Right forelimb (tissue), 1 donor: ENCODE measurements around the gene RCC2.
"Not testable (repeated sequence)": the region's sequence is repeated elsewhere in the genome, so short reads cannot be mapped to it uniquely, and the experiment has no call there.

Source experiments
- DNase-seq: peaks from one replicate; pipeline ENCODE4 v3.0.0-alpha.2; 2018

RCC2 gene

GRCh38 chr1:17439250-17440073, at the start of gene RCC2:
TSS of gene RCC2 (minus strand) at chr1:17439677. CDS start at chr1:17438514, 1,163 bp downstream.
- DNase-seq: peak; percentile 83

GRCh38 chr1:17486242-17486641, 46.8 kb upstream of the RCC2 start:
- DNase-seq: no peak

DNA sequence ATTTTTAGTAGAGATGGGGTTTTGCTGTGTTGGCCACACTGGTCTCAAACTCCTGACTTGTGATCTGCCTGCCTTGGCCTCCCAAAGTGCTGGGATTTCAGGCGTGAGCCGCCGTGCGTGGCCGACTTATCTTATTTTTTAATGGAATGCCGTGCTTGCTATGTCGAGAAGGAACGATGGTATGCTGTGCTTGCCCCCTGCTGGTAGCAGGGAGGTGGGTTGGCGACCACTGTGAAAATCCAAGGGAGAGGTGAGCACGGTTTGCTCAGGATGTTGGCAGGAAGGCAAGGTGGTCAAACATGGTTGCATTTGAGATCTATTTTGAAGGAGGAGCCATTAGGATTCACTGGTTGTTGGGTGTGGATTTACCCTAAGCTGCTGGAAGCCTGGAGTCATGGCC, 45.8 kb upstream of the RCC2 start:
- DNase-seq: no peak

GRCh38 chr1:17481981-17482380, 42.5 kb upstream of the RCC2 start:
- DNase-seq: not testable (repeated sequence)

GRCh38 chr1:17480846-17481245, 41.4 kb upstream of the RCC2 start:
- DNase-seq: no peak

DNA sequence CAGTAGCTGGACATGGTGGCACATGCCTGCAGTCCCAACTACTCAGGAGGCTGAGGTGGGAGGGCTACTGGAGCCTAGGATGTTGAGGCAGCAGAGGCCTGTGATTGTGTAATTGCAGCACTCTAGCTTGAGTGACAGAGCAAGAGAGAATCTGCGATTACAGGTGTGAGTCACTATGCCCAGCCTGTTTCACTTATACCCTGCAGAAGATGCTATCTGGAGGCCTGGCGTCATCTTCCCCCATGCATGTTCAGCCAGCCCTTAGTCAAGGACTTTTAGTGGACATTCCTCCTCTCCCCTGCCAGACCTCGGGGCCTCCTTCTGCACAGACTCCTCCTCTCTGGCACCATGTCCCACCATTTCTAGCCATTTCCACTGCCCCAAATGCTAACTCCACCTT, 36.3 kb upstream of the RCC2 start:
- no peak for DNase-seq

- DNase-seq: not testable (repeated sequence)
Measured at GRCh38 chr1:17474836-17475555, 35.5 kb upstream of the RCC2 start.

DNA sequence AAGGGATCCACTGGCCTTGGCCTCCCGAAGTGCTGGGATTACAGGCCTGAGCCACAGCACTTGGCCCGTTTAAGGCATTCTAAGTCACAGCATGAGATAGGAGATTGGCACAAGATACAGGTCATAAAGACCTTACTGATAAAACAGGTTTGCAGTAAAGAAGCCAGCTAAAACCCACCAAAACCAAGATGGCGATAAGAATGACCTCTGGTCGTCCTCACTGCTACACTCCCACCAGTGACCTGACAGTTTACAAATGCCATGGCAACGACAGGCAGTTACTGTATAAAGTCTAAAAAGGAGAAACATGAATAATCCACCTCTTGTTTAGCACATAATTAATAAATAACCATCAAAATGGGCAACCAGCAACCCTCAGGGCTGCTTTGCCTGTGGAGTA, 33.3 kb upstream of the RCC2 start:
- no peak for DNase-seq

DNA sequence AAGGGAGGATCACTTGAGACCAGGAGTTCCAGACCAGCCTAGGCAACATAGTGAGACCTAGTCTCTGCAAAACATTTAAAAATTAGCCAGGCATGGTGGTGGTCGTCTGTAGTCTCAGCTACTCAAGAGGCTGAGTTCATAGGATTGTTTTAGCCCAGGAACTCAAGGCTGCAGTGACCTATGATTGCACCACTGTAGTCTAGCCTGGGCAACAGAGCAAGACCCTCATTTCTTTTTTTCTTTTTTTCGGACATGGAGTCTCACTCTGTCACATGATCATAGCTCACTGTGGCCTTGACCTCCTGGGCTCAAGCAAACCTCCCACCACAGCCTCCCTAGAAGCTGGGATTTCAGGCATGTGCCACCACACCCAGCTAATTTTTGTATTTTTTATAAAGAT, 31.9 kb upstream of the RCC2 start:
- no peak for DNase-seq

GRCh38 chr1:17470021-17470799, 30.7 kb upstream of the RCC2 start:
- no peak for DNase-seq

- not testable (repeated sequence) for DNase-seq
Measured at GRCh38 chr1:17468357-17469265, 29.1 kb upstream of the RCC2 start.

DNA sequence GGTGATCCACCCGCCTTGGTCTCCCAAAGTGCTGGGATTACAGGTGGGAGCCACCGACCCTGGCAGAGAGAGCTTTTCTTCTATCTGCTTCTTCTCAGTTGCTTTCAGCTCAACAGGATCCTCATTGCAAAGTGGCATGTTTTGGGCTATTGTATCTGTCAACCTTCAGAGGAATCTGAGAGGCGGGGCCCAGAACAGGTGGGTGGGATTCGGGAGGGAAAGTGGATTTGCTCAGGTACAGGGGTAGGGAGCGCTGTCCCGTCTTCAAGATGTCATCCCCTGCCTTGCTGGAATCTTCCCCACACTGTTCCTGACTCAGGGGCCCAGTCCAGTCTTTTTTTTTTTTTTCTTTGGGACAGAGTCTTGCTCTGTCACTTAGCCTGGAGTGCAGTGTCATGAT, 26.9 kb upstream of the RCC2 start:
- DNase-seq: no peak

DNA sequence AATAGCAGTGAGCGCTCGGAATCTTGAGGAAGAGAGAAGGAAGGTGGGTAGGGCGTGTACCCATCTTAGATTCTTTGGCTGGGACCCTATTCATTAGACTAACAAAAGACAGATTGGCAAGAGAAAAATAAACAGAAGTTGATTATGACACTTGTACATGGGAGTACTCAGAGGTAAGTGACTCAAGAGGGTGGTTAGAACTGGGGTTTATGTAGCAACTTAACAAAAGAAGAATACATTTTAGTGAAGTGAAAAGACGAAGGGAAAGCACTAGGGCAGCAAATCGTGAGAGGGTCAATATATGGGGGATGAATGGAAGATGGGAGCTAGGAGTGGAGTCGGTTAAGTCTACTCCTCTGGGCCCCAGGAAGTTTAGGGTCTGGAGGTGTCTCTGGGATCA, 25.8 kb upstream of the RCC2 start:
- no peak for DNase-seq

DNA sequence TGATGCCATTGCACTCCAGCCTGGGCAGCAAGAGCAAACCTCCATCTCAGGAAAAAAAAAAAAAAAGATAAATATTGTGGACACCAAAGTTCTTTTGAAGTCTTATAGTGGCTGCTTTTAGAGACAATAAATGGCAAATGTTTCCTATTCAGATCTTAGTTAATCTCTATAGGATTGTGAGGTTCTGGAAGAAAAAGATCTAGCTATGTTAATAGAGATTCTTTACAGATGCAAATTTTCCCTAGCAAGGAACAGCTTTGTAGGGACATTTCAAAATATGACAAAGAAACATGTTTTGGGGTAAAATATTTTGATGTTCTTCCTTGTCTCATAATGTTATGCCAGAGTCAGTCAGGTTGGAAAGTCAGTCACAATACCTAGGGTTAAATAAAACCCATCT, 24.5 kb upstream of the RCC2 start:
- no peak for DNase-seq

DNA sequence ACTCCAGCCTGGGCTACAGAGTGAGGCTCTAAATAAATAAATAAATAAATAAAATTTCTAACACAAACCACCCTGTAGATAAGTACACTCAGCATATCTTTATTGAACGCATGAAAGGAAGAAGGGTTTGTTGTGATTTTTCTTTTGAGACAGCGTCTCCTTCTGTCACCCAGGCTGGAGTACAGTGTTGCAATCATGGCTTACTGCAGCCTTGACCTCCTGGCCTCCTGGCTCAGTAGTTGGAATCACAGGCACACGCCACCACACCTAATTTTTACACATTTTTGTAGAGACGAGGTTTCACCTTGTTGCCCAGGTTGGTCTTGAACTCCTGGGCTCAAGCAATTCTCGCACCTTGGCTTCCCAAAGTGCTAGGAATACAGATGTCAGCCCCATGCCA, 23.2 kb upstream of the RCC2 start:
- DNase-seq: no peak

- no peak for DNase-seq
Measured at GRCh38 chr1:17460219-17460618, 20.7 kb upstream of the RCC2 start.

DNA sequence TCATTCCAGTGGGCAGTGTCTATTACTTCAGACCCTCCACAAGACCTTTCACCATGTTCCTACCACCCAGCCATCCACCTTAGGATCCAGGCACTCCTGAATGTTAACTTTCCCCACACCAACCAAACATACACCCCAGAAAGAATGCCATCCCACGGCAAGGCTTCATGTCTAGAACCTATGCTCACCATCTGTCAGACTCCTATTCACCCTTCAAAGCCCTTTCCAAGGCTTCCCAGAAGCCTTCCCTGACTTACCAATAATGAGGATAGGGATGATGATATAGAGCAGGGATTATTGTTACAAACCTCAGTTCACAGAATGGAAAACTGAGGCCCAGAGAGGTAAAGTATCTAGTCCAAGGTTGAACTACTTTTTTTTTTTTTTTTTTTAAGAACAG, 19.3 kb upstream of the RCC2 start:
- no peak for DNase-seq

DNA sequence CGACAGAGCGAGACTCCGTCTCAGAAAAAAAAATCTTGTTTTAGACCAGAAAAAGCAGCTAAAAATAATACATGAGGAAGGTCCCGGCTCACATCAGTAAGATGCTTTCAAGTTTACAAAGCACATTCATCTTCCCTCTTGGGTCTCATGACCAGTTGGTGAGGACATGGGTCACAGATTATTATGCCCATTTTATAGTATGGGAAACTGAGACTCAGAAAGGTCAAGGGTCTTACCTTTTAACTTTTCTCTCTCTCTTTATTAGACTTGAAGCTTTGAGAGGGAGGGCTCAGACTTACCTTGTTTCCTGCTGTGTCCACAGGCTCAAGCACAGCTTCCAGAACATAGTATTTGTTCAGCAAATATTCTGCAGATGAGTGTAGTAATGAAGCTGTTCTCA, 13.2 kb upstream of the RCC2 start:
- DNase-seq: no peak

GRCh38 chr1:17452203-17452602, 12.7 kb upstream of the RCC2 start:
- DNase-seq: not testable (repeated sequence)

DNA sequence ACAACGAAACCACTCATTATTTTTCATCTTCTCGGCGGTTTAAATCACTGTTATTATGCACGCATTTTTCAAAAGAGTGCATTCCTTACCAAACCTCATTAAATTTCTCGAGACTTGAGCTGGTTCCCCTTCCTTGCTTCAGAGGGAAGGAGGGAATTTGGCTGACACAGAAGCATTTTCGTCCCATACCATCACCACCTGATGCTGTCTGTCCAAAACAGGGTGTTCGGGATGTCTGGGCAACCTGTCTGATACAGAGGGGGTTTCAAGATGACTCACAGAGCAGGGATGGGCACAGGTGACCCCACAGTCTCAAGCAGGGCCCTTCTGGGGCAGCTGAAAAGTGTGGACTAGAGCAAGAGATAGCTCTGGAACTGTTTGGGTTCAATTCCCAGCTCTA, 12.3 kb upstream of the RCC2 start:
- no peak for DNase-seq

DNA sequence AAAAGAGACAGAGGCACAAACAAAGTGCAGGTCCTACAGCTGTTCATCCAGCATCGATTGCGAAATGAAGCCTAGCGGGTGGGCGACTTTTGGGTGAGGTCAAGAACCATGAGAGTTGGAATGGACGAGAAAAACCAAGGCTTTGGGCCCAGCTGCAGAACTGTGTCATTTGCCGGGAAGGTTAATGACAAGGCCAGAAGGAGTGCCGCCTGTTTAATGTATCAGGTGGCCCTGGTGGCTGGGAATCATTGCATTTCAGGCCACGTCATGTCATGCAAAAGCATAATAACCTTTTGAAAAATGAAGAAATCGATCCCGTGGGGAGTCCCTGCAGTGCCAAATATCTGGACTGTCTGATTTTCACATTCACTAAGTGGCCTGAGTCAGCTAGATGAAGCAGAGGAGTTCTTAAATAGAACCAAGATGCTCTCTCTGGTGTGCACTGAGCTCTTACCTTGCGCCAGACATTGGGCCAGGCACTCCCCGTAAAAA, 8.1 kb upstream of the RCC2 start:
- DNase-seq: no peak

DNA sequence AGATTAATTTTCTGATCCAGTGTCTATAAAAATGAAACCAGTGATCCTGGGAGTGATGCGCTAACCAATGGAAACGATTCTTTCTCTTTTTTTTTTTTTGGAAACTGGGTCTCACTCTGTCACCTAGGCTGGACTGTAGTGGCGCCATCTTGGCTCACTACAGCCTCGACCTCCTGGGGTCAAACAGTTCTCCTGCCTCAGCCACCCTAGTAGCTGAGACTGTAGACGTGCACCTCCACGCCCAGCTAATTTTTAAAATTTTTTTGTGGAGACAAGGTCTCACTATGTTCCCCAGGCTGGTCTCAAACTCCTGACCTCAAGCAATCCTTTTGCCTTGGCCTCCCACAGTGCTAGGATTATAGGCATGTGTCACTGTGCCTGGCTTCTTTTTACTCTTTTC, 3.4 kb upstream of the RCC2 start:
- DNase-seq: no peak
